GM21515 (cell line): ENCODE measurements around the gene CDRT15.
"Not testable (repeated sequence)": the region's sequence is repeated elsewhere in the genome, so short reads cannot be mapped to it uniquely, and the experiment has no call there.

Experiments used
- ATAC-seq: cut with Tn5 transposase; IDR thresholded peaks from one replicate; pipeline ENCODE4 v1.9.1; 2021; ENCODE audit not compliant: unreplicated experiment

Gene CDRT15

GRCh38 chr17:14236762-14237161 lies at the start of gene CDRT15:
Gene CDRT15 (minus strand): TSS chr17:14236862. CDS start chr17:14236833, 29 bp downstream.
- not testable (repeated sequence) for ATAC-seq

- ATAC-seq: no peak
Observed at GRCh38 chr17:14282726-14283125, 46.1 kb upstream of the CDRT15 start.

- no peak for ATAC-seq
Observed at GRCh38 chr17:14281530-14281929, 44.9 kb upstream of the CDRT15 start.

- ATAC-seq: no peak
Observed at GRCh38 chr17:14276535-14277250, 40.0 kb upstream of the CDRT15 start.

- ATAC-seq: no peak
Observed at GRCh38 chr17:14270508-14270907, 33.8 kb upstream of the CDRT15 start.

GRCh38 chr17:14269473-14269872 lies 32.8 kb upstream of the CDRT15 start:
- ATAC-seq: no peak

GRCh38 chr17:14268264-14268663 lies 31.6 kb upstream of the CDRT15 start:
- no peak for ATAC-seq

GRCh38 chr17:14261406-14261805 lies 24.7 kb upstream of the CDRT15 start:
- no peak for ATAC-seq

- no peak for ATAC-seq
Observed at GRCh38 chr17:14245629-14246028, 9.0 kb upstream of the CDRT15 start.

GRCh38 chr17:14245002-14245401 lies 8.3 kb upstream of the CDRT15 start:
- no peak for ATAC-seq

GRCh38 chr17:14239271-14239670 lies 2.6 kb upstream of the CDRT15 start:
- ATAC-seq: not testable (repeated sequence)

- ATAC-seq: not testable (repeated sequence)
Observed at GRCh38 chr17:14236032-14236431, 630 bp downstream of the CDRT15 start.

GRCh38 chr17:14235047-14235446 lies 1.6 kb downstream of the CDRT15 start:
- ATAC-seq: not testable (repeated sequence)

- ATAC-seq: not testable (repeated sequence)
Observed at GRCh38 chr17:14231187-14231586, 5.5 kb downstream of the CDRT15 start.

- no peak for ATAC-seq
Observed at GRCh38 chr17:14228903-14229302, 7.8 kb downstream of the CDRT15 start.

GRCh38 chr17:14227052-14227451 lies 9.6 kb downstream of the CDRT15 start:
- ATAC-seq: no peak

- ATAC-seq: no peak
Observed at GRCh38 chr17:14225254-14225980, 11.2 kb downstream of the CDRT15 start.

- no peak for ATAC-seq
Observed at GRCh38 chr17:14222611-14223010, 14.1 kb downstream of the CDRT15 start.

- no peak for ATAC-seq
Observed at GRCh38 chr17:14214271-14214670, 22.4 kb downstream of the CDRT15 start.

- ATAC-seq: no peak
Observed at GRCh38 chr17:14212401-14212800, 24.3 kb downstream of the CDRT15 start.

GRCh38 chr17:14211801-14212200 lies 24.9 kb downstream of the CDRT15 start:
- no peak for ATAC-seq

- no peak for ATAC-seq
Observed at GRCh38 chr17:14211246-14211645, 25.4 kb downstream of the CDRT15 start.
